Prostate gland (tissue), 2 donors: ENCODE data around the gene BBS9.

ENCODE experiments used
- CTCF ChIP-seq, 4 experiments: fragments of 200-600 bp in 2 of 4; fragments of 450-650 bp in 2 of 4; sonication (generic) in 2 of 4; IDR thresholded peaks; 1 replicate in 3 of 4; 2 replicates in 1 of 4; pipeline ENCODE4 v1.5.1; 2016 to 2019; ENCODE audit warnings: antibody characterized with exemption in 4 of 4, mild to moderate bottlenecking in 2 of 4, moderate library complexity in 2 of 4
- POLR2AphosphoS5 ChIP-seq: sonication (generic); formaldehyde crosslinking; IDR thresholded peaks from one replicate; pipeline ENCODE4 v1.6.1; 2017; ENCODE audit warnings: antibody characterized with exemption

GRCh38 chr7:33101906-33102305 is 27.5 kb upstream of the BBS9 start:
- TF ChIP-seq CTCF (IDR thresholded peaks at IDR 0.05) (no peak), POLR2AphosphoS5 (no peak)
